AG09309 (cell line): ENCODE data around the gene TSC22D1.
"Not testable (repeated sequence)": the region's sequence is repeated elsewhere in the genome, so short reads cannot be mapped to it uniquely, and the experiment has no call there.

Experiments used
- DNase-seq: peaks from one replicate; pipeline ENCODE4 v3.0.0-alpha.2; 2010; ENCODE audit warnings: low read depth
- H3K4me3 ChIP-seq: 2 replicates; pipeline ENCODE4 v1.5.1; 2011; ENCODE audit warnings: mild to moderate bottlenecking, low read depth, low read length, moderate library complexity; ENCODE audit not compliant: control insufficient read depth
- TF ChIP-seq, protein P1 (sequence below): IDR thresholded peaks from 2 replicates; pipeline ENCODE4 v1.5.1; 2011; ENCODE audit warnings: mild to moderate bottlenecking, low read depth, low read length, inconsistent platforms; ENCODE audit not compliant: insufficient read depth, control insufficient read depth; ENCODE audit errors: missing control alignments

Gene TSC22D1

DNA sequence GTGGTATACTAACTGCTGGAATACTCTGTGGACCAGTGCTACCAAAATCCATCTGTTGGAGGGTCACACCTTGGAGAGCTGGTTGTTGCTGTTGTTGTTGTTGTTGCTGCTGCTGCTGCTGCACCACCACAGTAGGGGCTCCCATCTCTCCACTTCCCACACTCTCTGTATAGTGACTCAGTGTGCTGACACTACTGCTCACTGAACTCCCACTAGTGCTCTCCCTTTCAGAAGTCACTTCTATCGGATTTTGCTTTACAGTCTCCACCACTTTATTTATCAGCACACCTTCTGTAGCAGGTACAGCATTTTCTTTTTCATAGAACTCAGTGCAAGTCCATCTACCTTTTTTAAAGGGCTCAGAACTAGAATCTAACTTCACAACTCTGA lies 1.7 kb downstream of the TSC22D1 start:
- peak overlapping the region; percentile 66 for H3K4me3 ChIP-seq
- no peak for DNase-seq
- TF ChIP-seq, protein P1, sequence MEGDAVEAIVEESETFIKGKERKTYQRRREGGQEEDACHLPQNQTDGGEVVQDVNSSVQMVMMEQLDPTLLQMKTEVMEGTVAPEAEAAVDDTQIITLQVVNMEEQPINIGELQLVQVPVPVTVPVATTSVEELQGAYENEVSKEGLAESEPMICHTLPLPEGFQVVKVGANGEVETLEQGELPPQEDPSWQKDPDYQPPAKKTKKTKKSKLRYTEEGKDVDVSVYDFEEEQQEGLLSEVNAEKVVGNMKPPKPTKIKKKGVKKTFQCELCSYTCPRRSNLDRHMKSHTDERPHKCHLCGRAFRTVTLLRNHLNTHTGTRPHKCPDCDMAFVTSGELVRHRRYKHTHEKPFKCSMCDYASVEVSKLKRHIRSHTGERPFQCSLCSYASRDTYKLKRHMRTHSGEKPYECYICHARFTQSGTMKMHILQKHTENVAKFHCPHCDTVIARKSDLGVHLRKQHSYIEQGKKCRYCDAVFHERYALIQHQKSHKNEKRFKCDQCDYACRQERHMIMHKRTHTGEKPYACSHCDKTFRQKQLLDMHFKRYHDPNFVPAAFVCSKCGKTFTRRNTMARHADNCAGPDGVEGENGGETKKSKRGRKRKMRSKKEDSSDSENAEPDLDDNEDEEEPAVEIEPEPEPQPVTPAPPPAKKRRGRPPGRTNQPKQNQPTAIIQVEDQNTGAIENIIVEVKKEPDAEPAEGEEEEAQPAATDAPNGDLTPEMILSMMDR: no peak

DNA sequence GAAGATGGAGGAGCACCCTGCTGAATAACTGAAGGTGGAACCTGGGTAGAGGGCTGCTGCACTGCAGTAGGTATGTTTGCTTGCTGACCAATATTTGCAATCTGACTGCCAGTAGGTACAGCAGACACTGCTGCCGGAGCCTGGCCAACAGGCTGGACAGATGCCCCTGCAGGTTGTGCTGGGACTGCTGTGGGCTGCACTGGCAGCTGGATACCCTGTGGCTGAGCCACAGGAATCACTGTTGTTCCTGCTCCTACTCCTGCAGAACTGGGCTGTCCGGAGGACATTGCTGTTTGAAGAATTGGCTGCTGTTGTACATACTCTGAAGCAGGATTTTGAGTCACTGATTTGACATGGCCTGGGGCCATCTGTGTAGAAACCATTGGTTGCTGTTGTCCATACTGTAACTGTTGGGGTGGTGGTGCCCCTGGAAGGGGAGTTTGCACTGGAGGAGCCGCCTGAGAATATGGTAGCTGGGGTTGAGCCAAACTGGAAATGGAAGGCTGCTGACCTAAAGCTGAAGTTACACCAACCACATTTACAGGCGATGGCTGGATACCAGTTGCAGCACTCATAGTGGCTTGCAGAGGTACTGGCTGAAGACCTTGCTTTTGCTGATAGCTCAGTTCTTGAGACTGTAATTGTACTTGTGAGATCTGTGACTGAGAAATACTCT lies 2.2 kb downstream of the TSC22D1 start:
- peak overlapping the region; percentile 66 for H3K4me3 ChIP-seq
- TF ChIP-seq, protein P1: peak; percentile 63
- DNase-seq: peak; percentile 62

DNA sequence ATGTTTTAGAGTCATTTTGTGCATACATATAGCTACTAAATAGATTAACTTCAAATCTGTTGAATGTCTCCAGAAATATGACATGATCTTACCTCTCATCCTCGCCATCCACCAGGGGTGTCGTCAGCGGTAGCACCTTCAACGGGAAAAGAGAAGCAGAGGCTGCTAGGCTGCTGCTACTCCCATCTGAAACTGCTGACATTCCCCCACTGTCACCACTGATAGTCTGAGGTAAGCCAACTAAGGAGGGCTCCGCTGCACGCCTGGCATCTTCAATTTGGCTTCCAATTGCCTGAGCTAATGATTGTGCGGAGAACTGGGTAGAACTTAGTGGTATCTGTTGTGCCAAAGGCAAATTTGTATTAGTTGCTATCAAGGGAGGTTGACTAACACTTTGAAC lies 3.1 kb downstream of the TSC22D1 start:
- H3K4me3 ChIP-seq: peak overlapping the region; percentile 66
- TF ChIP-seq, protein P1: no peak
- no peak for DNase-seq

DNA sequence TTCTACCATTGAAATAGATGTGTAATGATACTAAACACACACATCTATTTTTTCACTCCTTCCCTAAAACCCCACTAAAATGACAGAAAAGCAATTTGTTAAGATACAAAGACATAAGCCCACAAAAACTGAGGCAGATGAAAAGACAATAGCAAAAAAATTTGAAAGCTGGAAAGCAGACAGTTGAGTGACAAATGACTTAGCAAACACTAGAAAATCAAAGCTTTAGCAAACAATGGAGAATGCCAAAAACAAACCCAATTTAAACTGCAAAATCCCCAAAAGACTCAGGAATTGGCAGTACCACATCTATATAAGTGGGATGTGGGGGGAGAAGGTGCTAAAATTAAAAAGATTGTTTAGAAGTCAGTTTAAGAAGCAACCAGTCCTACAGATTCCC lies 9.5 kb downstream of the TSC22D1 start:
- TF ChIP-seq, protein P1: no peak
- no peak for DNase-seq
- no peak overlapping the region for H3K4me3 ChIP-seq

DNA sequence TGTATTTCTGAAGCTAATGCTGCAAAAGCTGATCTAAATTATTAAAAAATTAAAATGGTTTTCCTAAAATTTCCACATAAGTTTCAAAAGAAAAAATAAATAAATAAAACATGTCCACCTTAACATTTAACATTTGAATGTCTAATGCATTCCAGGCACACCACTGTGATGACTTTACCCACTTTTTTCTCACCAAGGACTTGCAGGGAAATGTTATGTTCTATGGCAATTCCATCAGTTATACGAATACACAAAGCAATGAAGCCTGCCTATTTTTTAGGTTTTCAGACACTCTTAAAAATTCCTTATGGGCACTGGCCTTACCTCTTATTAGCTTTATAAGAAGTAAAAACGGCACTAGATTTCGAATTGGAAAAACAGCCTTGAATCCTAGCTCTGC lies 10.2 kb downstream of the TSC22D1 start:
- TF ChIP-seq, protein P1: no peak
- no peak for DNase-seq
- no peak overlapping the region for H3K4me3 ChIP-seq

DNA sequence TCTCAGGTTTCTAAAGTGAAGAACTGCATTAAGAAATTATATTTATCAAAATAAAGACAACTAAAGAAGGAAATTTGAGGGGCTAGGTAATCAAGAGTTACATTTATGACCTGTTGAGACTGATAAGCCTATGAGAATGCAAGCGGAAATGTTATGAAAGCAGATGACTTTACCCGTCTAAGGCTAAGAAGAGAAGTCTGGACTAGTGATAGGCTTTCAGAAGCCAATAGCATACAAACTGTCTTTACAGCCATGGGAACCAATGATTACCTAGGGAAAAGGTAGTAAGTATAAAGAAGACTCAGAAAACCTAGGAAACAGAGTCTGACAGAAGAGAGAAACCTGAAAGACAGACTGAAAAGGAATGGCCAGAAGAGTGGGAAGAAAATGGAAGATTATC lies 11.2 kb downstream of the TSC22D1 start:
- DNase-seq: no peak
- TF ChIP-seq, protein P1: no peak
- no peak overlapping the region for H3K4me3 ChIP-seq

- H3K4me3 ChIP-seq, DNase-seq: not testable (repeated sequence)
Measured at GRCh38 chr13:44562853-44563252, 13.3 kb downstream of the TSC22D1 start.
